ENCODE results near the gene LMNB1.

LMNB1 gene

GRCh38 chr5:126855266-126855665 is 78.3 kb downstream of the LMNB1 start:
- no peak for DNase-seq (ENCODE audit: low read depth)

GRCh38 chr5:126857472-126858410 is 80.8 kb downstream of the LMNB1 start:
- DNase-seq (ENCODE audit: low read depth), result no peak

GRCh38 chr5:126858441-126858840 is 81.5 kb downstream of the LMNB1 start:
- no peak for DNase-seq (ENCODE audit: low read depth)

GRCh38 chr5:126863402-126863801 is 86.5 kb downstream of the LMNB1 start:
- no peak for DNase-seq (ENCODE audit: low read depth)

GRCh38 chr5:126864042-126864688 is 87.2 kb downstream of the LMNB1 start:
- DNase-seq (ENCODE audit: low read depth), result no peak

GRCh38 chr5:126865299-126865698 is 88.4 kb downstream of the LMNB1 start:
- DNase-seq (ENCODE audit: low read depth), result peak; percentile 35

- no peak for DNase-seq (ENCODE audit: low read depth)
These were observed 90.1 kb downstream of the LMNB1 start for GRCh38 chr5:126866851-126867636.

- DNase-seq (ENCODE audit: low read depth), result no peak
These were observed 91.5 kb downstream of the LMNB1 start for GRCh38 chr5:126868338-126869004.

GRCh38 chr5:126869005-126869451 is 92.1 kb downstream of the LMNB1 start:
- no peak for DNase-seq (ENCODE audit: low read depth)

GRCh38 chr5:126871441-126871840 is 94.5 kb downstream of the LMNB1 start:
- DNase-seq (ENCODE audit: low read depth), result no peak

- no peak for DNase-seq (ENCODE audit: low read depth)
These were observed 95.8 kb downstream of the LMNB1 start for GRCh38 chr5:126872561-126873354.

GRCh38 chr5:126875303-126875785 is 98.4 kb downstream of the LMNB1 start:
- DNase-seq (ENCODE audit: low read depth), result no peak

- no peak for DNase-seq (ENCODE audit: low read depth)
These were observed 100.7 kb downstream of the LMNB1 start for GRCh38 chr5:126877602-126878001.

- no peak for DNase-seq (ENCODE audit: low read depth)
These were observed 101.1 kb downstream of the LMNB1 start for GRCh38 chr5:126878085-126878484.

GRCh38 chr5:126878634-126879033 is 101.7 kb downstream of the LMNB1 start:
- DNase-seq (ENCODE audit: low read depth), result no peak

GRCh38 chr5:126881821-126882600 is 105.1 kb downstream of the LMNB1 start:
- no peak for DNase-seq (ENCODE audit: low read depth)

GRCh38 chr5:126883564-126884245 is 106.8 kb downstream of the LMNB1 start:
- no peak for DNase-seq (ENCODE audit: low read depth)

- peak; percentile 57 for DNase-seq (ENCODE audit: low read depth)
These were observed 107.4 kb downstream of the LMNB1 start for GRCh38 chr5:126884269-126884819.
